Right atrium auricular region (tissue), 2 donors: ENCODE data around the gene GPR15LG. TPM values are rescaled to one million over a fixed set of nuclear protein-coding genes. Genes with fewer than 3 reads are reported as not detected.

ENCODE experiments used
- DNase-seq: peaks from one replicate; pipeline ENCODE4 v3.0.0-alpha.2; 2019; ENCODE audit warnings: low spot score
- H3K27ac ChIP-seq, 2 donors: fragments of 200-600 bp; sonication (generic); 1 replicate in 1 of 2; 2 replicates in 1 of 2; pipeline ENCODE4 v1.5.1; 2016 to 2019
- H3K27me3 ChIP-seq, 2 donors: fragments of 200-600 bp; sonication (generic); one replicate each; pipeline versions ENCODE4 v1.5.1 to v1.6.0; 2017 to 2019
- H3K36me3 ChIP-seq: fragments of 200-600 bp; sonication (generic); one replicate; pipeline ENCODE4 v1.5.1; 2016
- H3K4me1 ChIP-seq, 2 donors: fragments of 200-600 bp; sonication (generic); one replicate each; pipeline versions ENCODE4 v1.5.1 to v1.6.0; 2017 to 2019
- H3K4me3 ChIP-seq, 2 donors: fragments of 200-600 bp; sonication (generic); 1 replicate in 1 of 2; 2 replicates in 1 of 2; pipeline ENCODE4 v1.5.1; 2017 to 2019; ENCODE audit warnings: mild to moderate bottlenecking in 1 of 2, moderate library complexity in 1 of 2
- H3K9me3 ChIP-seq, 2 donors: fragments of 200-600 bp; sonication (generic); one replicate each; pipeline ENCODE4 v1.5.1; 2019
- CTCF ChIP-seq, 2 donors: fragments of 200-600 bp; sonication (generic); IDR thresholded peaks; one replicate each; pipeline ENCODE4 v1.5.1; 2019; ENCODE audit warnings: antibody characterized with exemption in 2 of 2
- total RNA-seq, 2 donors: library from RNA; depleted of rRNA; stranded (reverse); fragments of >200 nt; gene quantifications; one replicate each; pipeline ENCODE4 v1.1.0, GENCODE V29; 2016

The GPR15LG gene
- total RNA-seq, 2 donors from 2014 or later, result not detected

GRCh38 chr10:84158550-84158949, 15.1 kb upstream of the GPR15LG start:
- Histone ChIP-seq H3K27ac (no peak overlapping the region), H3K27me3 (no peaks in the 10 kb centered on the region), H3K4me3 (no peak overlapping the region), H3K36me3 (peaks cover 22% of the 10 kb centered on the region), H3K4me1 (no peaks in the 10 kb centered on the region), H3K9me3 (no peaks in the 10 kb centered on the region)
- no peak for TF ChIP-seq CTCF (IDR thresholded peaks at IDR 0.05)
- DNase-seq, result no peak

GRCh38 chr10:84159076-84159685, 14.4 kb upstream of the GPR15LG start:
- no peak for TF ChIP-seq CTCF (IDR thresholded peaks at IDR 0.05)
- no peak for DNase-seq
- Histone ChIP-seq H3K4me3 (no peak overlapping the region), H3K27me3 (no peaks in the 10 kb centered on the region), H3K4me1 (no peaks in the 10 kb centered on the region), H3K36me3 (peaks cover 16% of the 10 kb centered on the region), H3K27ac (no peak overlapping the region), H3K9me3 (no peaks in the 10 kb centered on the region)

- TF ChIP-seq CTCF (IDR thresholded peaks at IDR 0.05), result no peak
- Histone ChIP-seq H3K9me3 (no peaks in the 10 kb centered on the region), H3K36me3 (no peaks in the 10 kb centered on the region), H3K27ac (no peak overlapping the region), H3K4me3 (no peak overlapping the region), H3K27me3 (no peaks in the 10 kb centered on the region), H3K4me1 (no peaks in the 10 kb centered on the region)
- no peak for DNase-seq
These were observed 12.8 kb upstream of the GPR15LG start for GRCh38 chr10:84160663-84161362.

GRCh38 chr10:84163996-84164395, 9.6 kb upstream of the GPR15LG start:
- DNase-seq, result no peak
- no peak for TF ChIP-seq CTCF (IDR thresholded peaks at IDR 0.05)
- Histone ChIP-seq H3K4me3 (no peak overlapping the region), H3K27ac (no peak overlapping the region), H3K4me1 (no peaks in the 10 kb centered on the region), H3K36me3 (no peaks in the 10 kb centered on the region), H3K27me3 (no peaks in the 10 kb centered on the region), H3K9me3 (no peaks in the 10 kb centered on the region)

- TF ChIP-seq CTCF (IDR thresholded peaks at IDR 0.05), result no peak
- H3K27me3 ChIP-seq, result no peaks in the 10 kb centered on the region
These were observed 9.2 kb upstream of the GPR15LG start for GRCh38 chr10:84164442-84164841.

More at GRCh38 chr10:84164442-84164841, 9.2 kb upstream of the GPR15LG start:
- Histone ChIP-seq H3K36me3 (no peaks in the 10 kb centered on the region), H3K4me3 (no peak overlapping the region), H3K27ac (no peak overlapping the region), H3K4me1 (no peaks in the 10 kb centered on the region), H3K9me3 (no peaks in the 10 kb centered on the region)
- DNase-seq, result no peak
